ENCODE results near the gene ZFYVE19. TPM values are rescaled to one million over a fixed set of nuclear protein-coding genes. Genes with fewer than 3 reads are reported as not detected.

ZFYVE19 gene
- total and polyA plus RNA-seq, 8 donors, result 23.6 to 32.3 (median 29.7) TPM

- no peaks in the 10 kb centered on the region for H3K27me3 ChIP-seq
- H3K36me3 ChIP-seq, result no peaks in the 10 kb centered on the region
- no peaks in the 10 kb centered on the region for H3K4me1 ChIP-seq
- H3K27ac ChIP-seq, result no peak overlapping the region
- H3K9me3 ChIP-seq, result no peaks in the 10 kb centered on the region
- H3K4me3 ChIP-seq, result no peak overlapping the region
- intact Hi-C loops (cut with DNase I), result no loop called here
- DNase-seq, result no peak
- TF ChIP-seq CTCF (IDR thresholded peaks at IDR 0.05), result no peak
- no peak for ATAC-seq
These were observed 25.0 kb downstream of the ZFYVE19 start for GRCh38 chr15:40831861-40832260.

GRCh38 chr15:40832903-40833302 is 26.0 kb downstream of the ZFYVE19 start:
- intact Hi-C loops (cut with DNase I), result no loop called here
- Histone ChIP-seq H3K9me3 (no peaks in the 10 kb centered on the region), H3K27ac (no peak overlapping the region), H3K4me3 (no peak overlapping the region), H3K27me3 (no peaks in the 10 kb centered on the region), H3K4me1 (no peaks in the 10 kb centered on the region), H3K36me3 (no peaks in the 10 kb centered on the region)
- DNase-seq (no peak), ATAC-seq (no peak)
- TF ChIP-seq CTCF (IDR thresholded peaks at IDR 0.05), result no peak

GRCh38 chr15:40836020-40836419 is 29.1 kb downstream of the ZFYVE19 start:
- H3K4me1 ChIP-seq, result no peaks in the 10 kb centered on the region
- intact Hi-C loops (cut with DNase I), result no loop called here
- no peak overlapping the region for H3K27ac ChIP-seq
- no peaks in the 10 kb centered on the region for H3K36me3 ChIP-seq
- H3K4me3 ChIP-seq, result no peak overlapping the region
- ATAC-seq (no peak), DNase-seq (no peak)
- no peaks in the 10 kb centered on the region for H3K9me3 ChIP-seq
- TF ChIP-seq CTCF (IDR thresholded peaks at IDR 0.05), result no peak
- no peaks in the 10 kb centered on the region for H3K27me3 ChIP-seq

GRCh38 chr15:40838756-40839155 is 31.9 kb downstream of the ZFYVE19 start:
- Histone ChIP-seq H3K36me3 (no peaks in the 10 kb centered on the region), H3K27me3 (peaks cover 0 to 14% of the 10 kb centered on the region in 2 donors), H3K4me3 (no peak overlapping the region), H3K27ac (no peak overlapping the region), H3K4me1 (peaks cover 2 to 9% of the 10 kb centered on the region in 2 donors), H3K9me3 (no peaks in the 10 kb centered on the region)
- no peak for TF ChIP-seq CTCF (IDR thresholded peaks at IDR 0.05)
- ATAC-seq (no peak), DNase-seq (no peak)
- intact Hi-C loops (cut with DNase I), result no loop called here

GRCh38 chr15:40841741-40842140 is 34.9 kb downstream of the ZFYVE19 start:
- peaks cover 4 to 37% of the 10 kb centered on the region in 2 donors for H3K4me1 ChIP-seq
- DNase-seq (no peak), ATAC-seq (no peak)
- H3K4me3 ChIP-seq, result no peak overlapping the region
- no peaks in the 10 kb centered on the region for H3K36me3 ChIP-seq
- peaks cover 0 to 33% of the 10 kb centered on the region in 2 donors for H3K27me3 ChIP-seq
- no peaks in the 10 kb centered on the region for H3K9me3 ChIP-seq
- intact Hi-C loops (cut with DNase I), result no loop called here
- H3K27ac ChIP-seq, result no peak overlapping the region
- TF ChIP-seq CTCF (IDR thresholded peaks at IDR 0.05), result no peak
